Measurements from ENCODE around the gene MYO15A.

MYO15A gene

DNA sequence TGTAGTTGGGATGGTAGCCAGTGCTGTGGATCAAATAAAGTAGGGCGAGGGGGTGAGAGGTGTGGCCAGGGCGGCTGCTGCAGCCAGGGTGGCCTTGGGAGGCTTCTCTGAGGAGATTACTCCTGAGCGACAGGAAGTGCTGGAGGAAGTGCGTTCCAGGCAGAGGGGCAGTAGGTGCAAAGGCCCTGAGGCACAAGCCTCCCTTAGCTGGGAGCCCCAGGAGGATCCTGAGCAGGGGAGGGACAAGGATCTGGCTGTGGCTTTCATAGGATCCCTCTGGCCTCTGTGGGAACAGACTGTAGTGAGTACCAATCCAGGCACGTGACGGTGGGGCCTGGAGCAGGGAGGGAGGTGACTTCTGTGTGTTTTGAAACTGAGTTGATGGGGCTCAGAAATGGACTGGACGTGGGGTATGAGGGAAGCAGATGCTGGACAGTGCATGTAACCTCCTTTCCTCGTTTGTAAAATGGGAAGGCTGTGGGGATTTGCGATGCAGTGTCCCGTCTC, 119.7 kb downstream of the MYO15A start:
- Histone ChIP-seq H3K9me3 (no peaks in the 10 kb centered on the region), H3K4me1 (peaks cover 0 to 19% (median 16%) of the 10 kb centered on the region in 4 donors), H3K36me3 (peaks cover 0 to 11% (median 0%) of the 10 kb centered on the region in 3 donors), H3K27me3 (no peaks in the 10 kb centered on the region), H3K27ac (no peak overlapping the region), H3K4me3 (no peak overlapping the region)
- TF ChIP-seq, protein P1, sequence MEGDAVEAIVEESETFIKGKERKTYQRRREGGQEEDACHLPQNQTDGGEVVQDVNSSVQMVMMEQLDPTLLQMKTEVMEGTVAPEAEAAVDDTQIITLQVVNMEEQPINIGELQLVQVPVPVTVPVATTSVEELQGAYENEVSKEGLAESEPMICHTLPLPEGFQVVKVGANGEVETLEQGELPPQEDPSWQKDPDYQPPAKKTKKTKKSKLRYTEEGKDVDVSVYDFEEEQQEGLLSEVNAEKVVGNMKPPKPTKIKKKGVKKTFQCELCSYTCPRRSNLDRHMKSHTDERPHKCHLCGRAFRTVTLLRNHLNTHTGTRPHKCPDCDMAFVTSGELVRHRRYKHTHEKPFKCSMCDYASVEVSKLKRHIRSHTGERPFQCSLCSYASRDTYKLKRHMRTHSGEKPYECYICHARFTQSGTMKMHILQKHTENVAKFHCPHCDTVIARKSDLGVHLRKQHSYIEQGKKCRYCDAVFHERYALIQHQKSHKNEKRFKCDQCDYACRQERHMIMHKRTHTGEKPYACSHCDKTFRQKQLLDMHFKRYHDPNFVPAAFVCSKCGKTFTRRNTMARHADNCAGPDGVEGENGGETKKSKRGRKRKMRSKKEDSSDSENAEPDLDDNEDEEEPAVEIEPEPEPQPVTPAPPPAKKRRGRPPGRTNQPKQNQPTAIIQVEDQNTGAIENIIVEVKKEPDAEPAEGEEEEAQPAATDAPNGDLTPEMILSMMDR (IDR thresholded peaks at IDR 0.05), result no peak
- intact Hi-C loops (cut with DNase I; ENCODE audit: low total_unique reads), result no loop called here
- no peak for DNase-seq

DNA sequence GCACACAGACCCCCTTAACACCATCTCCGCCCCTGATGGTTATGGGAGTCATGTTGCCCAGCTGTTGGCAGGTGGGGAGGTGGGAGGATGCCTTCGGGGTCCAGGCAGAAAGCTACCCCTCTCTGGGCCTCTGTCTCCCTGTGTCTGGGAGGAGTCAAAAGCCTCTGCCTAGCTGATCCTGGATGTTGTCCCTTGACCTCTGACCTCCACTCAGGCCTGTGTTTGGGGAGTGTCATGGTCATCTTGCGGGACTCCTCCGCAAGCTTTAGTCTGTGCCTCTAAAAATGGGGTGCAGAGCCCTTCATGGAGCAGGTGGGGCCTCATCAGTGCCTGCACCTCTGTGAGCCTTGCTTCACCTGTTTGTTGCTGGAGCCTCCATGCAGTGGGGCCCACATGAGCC, 120.7 kb downstream of the MYO15A start:
- H3K27me3 ChIP-seq, result no peaks in the 10 kb centered on the region
- no peaks in the 10 kb centered on the region for H3K9me3 ChIP-seq
- no peak for DNase-seq
- H3K36me3 ChIP-seq, result peaks cover 0 to 21% (median 8%) of the 10 kb centered on the region in 3 donors
- no peak overlapping the region for H3K4me3 ChIP-seq
- TF ChIP-seq, protein P1 (IDR thresholded peaks at IDR 0.05), result no peak
- H3K27ac ChIP-seq, result no peak overlapping the region
- intact Hi-C loops (cut with DNase I; ENCODE audit: low total_unique reads), result no loop called here
- H3K4me1 ChIP-seq, result peaks cover 0 to 19% (median 16%) of the 10 kb centered on the region in 4 donors
